ENCODE measurements around the gene U2AF2.

U2AF2 gene

GRCh38 chr19:55676889-55677505, 22.2 kb downstream of the U2AF2 start:
- DNase-seq, result no peak

- peak in 1 of 3 donors; percentile 7 for DNase-seq
Observed at GRCh38 chr19:55677572-55678028, 22.8 kb downstream of the U2AF2 start.

DNA sequence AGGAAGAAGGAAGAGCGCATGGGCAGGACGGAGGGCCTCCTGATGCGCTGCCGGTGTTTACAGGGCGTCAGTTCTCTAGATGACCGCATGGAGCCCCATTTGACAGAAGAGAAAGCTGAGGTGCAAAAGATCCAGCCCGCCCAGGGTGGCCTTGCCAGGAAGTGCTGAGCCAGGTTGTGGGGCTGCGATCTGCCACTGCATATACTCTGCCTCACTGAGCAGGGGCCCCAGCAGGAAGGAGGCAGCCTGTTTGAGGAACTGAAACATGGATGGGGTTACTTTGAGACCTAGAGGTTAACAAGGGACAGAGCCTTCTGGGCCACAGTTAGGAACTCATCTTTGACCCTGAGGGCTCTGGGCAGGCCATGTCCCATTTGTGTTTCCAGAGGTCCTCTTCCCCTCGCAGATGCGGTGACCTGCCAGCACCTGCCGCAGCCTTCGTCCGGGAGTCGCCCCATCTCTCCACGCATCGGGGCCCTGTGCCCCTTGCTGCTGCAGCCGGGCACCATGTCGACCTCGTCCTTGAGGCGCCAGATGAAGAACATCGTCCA, 23.4 kb downstream of the U2AF2 start:
- peak; percentile 69 to 70 (median 70) for DNase-seq

GRCh38 chr19:55679343-55680257, 24.8 kb downstream of the U2AF2 start:
- DNase-seq, result no peak

DNA sequence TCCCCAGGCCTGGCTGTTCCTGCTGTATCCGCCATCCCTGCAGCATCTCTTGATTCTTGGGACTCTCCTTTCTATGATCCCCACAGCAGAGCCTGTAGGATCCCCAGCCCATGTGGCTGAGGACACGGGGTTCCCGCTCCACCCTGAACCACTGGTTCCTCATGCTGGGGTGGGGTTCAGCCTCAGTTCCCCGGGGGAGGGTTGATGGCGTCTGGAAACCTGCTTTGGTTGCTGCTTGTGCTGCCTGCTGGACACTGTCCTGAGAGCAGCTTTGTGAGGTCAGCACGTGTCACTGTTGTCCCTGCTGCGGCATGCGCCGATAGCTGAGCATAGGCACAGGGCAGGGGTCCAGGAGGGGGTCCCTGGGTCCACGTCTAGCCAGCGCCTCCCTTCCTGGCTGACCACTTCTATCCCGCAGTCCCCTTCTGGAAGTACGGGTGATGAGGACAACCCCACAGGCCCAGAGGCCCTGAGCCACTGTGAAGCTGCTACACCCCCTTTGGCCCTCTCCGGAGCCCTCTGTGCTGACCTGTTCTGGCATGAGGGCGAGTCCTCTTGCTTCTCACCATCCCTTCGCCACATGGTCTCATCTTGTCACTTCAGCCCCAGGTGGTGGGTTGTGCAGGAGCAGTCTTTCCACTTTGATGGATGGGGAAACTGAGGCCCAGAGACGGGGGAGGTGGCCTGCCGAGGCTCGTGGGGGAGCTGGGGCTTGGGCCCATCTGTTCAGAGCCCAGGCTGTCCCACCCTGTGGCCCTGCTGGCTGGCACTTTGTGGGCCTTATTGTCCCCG, 25.7 kb downstream of the U2AF2 start:
- no peak for DNase-seq

DNA sequence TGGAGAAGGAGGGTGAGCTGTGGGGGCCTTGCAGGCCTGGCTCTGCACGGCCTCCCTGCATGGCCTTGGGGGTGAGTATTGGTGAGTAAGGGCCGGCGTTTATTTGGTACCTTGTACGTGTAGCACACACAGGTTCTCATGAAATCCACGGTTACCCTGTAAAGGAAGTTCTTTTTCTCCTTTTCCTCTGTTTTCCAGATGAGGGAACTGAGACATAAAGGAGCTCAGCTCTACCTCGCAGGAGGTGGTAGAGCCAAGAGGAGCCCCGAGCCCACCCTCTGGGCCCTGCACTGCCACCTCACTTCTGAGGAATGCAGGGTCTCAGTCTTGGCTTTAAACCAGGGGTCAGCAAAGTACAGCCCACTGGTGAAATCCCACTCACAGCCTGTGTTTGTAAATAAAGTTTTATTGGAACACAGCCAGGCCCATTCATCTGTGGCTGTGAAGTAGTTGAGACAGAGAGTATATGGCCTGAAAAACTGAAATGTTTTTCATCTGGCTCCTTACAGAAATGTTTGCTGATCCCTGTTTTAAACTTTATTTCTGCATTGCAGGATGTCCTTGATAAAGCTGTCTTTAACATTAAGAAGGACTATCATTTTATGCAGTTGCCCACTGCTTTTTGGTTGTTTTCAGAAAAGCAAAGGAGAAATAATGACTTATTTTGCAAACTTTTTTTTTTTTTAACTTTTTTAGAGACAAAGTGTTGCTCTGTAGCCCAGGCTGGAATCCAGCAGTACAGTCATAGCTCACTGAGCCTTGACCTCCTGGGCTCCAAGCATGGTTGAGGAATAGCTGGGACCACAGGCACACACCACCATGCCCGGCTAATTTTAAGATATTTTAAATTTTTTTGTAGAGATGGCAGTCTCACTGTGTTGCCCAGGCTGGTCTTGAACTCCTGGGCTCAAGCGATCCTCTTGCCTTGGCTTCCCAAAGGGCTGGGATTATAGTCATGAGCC, 26.6 kb downstream of the U2AF2 start:
- DNase-seq, result no peak

- DNase-seq, result no peak
Observed at GRCh38 chr19:55683449-55684261, 28.8 kb downstream of the U2AF2 start.

DNA sequence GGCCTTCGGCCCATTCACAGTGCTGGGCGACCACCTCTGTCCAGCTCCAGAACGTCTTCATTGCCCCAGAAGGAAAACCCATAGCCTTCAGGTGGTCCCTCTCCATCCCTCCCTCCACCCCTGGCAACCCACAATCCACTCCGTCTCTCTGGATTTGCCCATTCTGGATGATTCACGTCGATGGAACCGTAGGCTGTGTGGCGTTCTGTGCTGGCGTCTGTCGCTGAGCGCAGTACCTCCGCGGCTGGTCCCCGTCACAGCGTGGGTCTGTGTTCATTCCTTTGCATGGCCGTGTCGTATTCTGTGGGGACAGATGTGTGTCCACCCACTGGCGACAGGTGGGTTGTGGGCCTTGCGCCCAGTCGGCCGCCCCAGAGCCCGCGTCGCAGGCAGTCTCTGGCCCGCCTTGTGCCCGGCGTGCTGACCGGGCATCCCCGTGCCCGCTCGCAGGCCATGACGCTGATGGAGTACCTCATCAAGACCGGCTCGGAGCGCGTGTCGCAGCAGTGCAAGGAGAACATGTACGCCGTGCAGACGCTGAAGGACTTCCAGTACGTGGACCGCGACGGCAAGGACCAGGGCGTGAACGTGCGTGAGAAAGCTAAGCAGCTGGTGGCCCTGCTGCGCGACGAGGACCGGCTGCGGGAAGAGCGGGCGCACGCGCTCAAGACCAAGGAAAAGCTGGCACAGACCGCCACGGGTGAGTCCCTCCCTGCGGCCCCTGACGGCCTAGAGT, 30.3 kb downstream of the U2AF2 start:
- DNase-seq, result no peak

- DNase-seq, result no peak
Observed at GRCh38 chr19:55685776-55686175, 30.9 kb downstream of the U2AF2 start.

DNA sequence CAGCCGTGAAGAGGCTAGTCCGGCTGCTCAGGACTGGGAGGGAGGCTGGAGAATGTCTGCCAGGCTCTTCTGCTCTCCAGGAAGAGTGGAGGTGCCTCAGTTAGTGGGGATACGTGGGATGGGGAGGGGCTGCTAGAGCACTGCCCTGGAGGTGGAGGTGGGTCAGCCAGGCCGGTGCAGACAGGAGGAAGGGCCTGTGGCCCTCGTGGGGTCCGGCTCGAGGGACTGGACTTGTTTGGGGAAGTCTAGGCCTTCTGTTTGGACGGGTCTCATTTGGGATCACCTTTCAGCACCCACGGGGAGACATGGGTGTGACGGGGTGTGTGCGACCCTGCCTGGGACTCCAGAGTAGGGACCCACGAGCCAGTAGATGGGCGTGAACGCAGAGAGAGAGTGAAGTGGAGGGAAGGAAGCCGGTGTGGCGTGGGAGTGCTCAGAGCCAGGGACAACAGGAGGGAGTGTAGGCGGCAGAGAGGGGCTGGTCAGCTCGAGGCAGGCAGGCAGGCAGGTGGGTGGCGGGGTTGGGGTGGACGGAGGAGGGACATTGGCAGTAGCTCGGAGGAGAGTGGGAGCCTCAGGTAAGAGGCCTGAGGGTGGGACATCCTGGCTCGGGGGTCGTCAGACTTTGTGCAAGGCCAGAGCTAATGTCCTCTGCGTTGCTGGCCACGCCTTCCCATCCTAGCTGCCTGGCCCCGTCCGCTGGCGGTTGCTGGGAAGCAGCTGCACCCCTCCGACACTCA, 31.6 kb downstream of the U2AF2 start:
- no peak for DNase-seq

DNA sequence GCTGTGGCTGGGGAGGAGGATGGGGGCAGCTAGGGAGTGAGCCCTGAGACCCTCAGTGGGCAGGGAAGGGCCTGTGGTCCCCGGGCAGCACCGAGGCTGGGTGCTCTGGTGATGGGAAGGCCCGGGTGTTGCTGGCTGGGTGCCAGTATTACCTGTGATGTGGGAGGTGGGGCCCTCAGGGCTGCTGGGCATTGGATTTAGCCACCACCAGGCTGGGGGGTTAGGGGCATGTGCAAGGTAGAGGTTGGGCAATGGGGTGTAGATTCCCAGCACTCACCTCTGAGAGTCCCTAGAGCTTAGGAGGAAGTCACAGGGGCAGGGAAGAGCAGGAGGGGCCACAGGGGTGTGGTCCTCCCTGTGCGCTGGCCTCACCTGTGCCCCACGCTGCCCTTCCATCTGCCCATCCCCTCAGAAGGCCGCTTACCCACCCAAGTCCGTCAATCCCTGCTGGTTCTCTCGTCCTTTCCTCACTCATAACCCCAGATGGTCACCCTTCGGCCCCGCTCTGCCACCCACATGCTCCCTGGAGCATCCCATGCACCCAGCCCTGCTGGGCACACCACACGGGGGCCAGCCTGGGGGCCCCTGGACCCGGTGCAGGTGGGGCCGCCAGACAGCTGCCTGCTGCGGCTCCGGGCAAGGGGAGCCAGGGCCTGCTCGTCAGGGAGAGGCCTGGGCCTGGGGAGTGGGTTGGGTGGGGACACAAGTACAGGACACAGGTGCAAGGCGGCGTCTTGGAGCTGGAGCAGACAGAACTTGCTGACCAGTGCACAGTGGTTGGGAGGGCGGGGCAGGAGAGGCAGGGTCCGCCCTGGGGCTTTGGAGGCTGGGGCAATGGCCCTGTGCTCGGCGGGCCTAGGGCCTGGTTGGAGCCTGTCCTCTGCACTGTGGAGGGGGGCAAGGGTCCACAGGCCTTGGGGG, 32.7 kb downstream of the U2AF2 start:
- DNase-seq, result no peak

DNA sequence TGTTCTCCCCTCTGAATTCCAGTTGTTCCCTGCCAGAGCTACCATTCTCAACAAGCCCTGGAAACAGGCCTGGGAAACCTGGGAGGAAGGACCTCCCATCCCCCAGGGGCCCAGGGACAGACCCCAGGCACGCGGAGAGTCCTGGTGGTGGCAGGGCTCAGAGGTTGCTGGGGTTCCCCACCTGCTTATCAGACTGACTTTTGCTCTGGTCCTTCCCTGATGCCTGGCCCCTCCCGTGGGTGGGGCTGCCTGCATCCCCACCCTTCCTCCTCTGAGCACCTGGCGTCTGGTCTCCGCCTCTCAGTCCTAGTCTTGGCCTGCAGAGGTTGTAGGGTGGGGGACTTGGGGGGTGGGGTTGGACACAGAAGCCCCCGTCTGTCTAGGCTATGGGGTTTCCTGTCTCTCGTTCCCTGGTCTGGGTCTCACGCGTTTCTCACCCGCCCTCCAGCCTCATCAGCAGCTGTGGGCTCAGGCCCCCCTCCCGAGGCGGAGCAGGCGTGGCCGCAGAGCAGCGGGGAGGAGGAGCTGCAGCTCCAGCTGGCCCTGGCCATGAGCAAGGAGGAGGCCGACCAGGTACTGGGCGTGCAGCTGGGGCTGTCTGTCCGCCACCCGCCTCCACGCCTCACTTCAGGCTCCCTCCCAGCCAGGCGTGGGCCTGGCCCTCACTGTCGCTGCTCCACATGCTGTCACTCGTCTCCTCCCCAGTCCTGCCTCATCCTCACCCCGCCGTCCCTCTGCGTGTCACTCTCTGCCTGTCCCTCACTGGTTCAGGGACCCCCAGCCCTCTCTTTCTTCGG, 33.8 kb downstream of the U2AF2 start:
- DNase-seq, result no peak

- DNase-seq, result no peak
Observed at GRCh38 chr19:55689411-55690108, 34.7 kb downstream of the U2AF2 start.

DNA sequence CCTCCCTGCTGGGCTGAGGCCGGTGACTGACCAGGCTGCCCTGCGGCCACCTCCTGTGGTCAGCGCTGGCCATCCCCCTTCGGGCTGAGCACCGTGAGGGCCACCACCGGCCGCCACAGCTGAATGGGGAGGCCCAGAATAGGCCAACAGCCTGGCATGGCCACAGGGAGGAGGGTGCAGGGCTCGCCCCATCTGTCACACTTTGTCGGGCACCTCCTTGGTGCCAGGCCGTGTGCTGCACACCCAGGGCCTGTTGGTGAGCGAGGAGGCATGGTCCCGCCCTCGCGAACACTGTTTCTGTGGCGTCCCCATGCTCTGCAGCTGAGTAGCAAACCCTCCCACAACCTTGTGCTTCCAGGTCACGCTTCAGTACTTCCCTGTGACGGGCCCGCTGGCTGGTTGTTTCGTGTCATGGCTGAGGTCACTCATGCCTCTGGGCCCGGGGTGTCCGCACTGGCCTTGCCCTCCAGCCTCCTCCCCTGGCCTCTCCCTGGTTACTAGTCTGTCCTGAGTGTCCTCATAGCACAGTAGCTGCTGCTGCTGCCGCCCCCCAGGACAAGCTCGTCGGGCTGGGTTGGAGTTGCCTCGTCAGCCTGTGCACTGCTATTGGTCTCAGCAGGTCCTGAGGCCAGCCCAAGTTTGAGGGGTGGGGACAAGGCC, 35.4 kb downstream of the U2AF2 start:
- DNase-seq, result no peak

DNA sequence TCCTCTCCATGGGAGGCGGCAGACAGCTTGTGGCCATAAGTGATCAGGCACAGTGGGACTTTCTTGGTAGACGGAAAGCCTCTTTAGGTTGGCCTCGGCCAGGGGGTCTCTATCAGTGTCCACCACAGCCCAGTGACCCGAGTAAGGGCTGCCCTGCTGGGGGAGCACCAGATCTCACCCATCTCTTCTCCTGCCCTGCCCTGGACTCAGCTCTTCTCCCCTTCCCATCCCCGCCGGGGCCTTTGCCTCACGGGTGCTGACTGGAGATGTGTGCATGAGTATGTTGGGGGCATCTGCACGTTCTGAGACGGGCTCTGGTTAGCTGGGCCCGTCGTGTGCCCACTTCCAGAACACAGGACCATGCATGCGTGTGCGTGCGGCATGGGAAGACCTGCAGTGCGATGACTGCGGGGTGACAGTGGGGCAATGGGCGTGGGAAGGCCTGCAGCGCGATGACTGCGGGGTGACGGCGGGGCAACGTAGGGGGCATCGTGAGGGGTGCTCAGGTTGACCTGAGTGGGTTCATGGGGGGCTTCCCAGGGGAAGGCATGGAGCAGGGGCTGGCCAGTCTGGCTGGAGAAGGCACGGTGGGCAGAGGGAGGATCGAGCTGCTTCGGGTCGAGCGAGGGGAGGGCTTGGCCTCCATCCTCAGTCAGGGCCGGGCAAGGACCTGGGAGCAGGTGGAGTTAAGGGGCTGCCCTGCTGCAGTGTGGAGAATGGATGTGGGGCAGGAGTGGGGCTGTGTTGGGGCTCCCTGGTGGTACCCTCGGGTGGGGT, 36.1 kb downstream of the U2AF2 start:
- DNase-seq, result no peak

Measured in suppressor macrophage treated with lipopolysaccharide for 1 hour (primary cell).